Neural crest cell (in vitro differentiated cells): ENCODE results near the gene LORICRIN. TPM values are rescaled to one million over a fixed set of nuclear protein-coding genes. Genes with fewer than 3 reads are reported as not detected.

Source experiments
- DNase-seq: peaks from one replicate; pipeline ENCODE4 v3.0.0; 2021; ENCODE audit warnings: low read depth, mixed read lengths, low spot score
- H3K27ac Mint-ChIP-seq: one replicate; pipeline ENCODE4 v1.8.0; 2021; ENCODE audit warnings: mild to moderate bottlenecking, mixed read lengths; ENCODE audit not compliant: unreplicated experiment
- H3K27me3 Mint-ChIP-seq: 2 replicates; pipeline ENCODE4 v1.8.0; 2021; ENCODE audit warnings: low read depth, mild to moderate bottlenecking, mixed read lengths
- H3K36me3 Mint-ChIP-seq: 2 replicates; pipeline ENCODE4 v1.8.0; 2021; ENCODE audit warnings: low read depth, mild to moderate bottlenecking, mixed read lengths
- H3K4me1 Mint-ChIP-seq: 2 replicates; pipeline ENCODE4 v1.8.0; 2021; ENCODE audit warnings: mixed read lengths
- H3K4me3 Mint-ChIP-seq: one replicate; pipeline ENCODE4 v1.8.0; 2021; ENCODE audit warnings: mild to moderate bottlenecking, mixed read lengths
- H3K9me3 Mint-ChIP-seq: 2 replicates; pipeline ENCODE4 v1.8.0; 2021; ENCODE audit warnings: mixed read lengths
- total RNA-seq: library from RNA; stranded (reverse); gene quantifications from 2 replicates; pipeline ENCODE4 v1.2.1, GENCODE V29; 2021
- TF ChIP-seq, protein P1 (sequence below): fragments of 200-600 bp; sonication (generic); conservative IDR thresholded peaks from 2 replicates; pipeline ENCODE4 v1.5.0; 2021; ENCODE audit warnings: antibody characterized with exemption, mild to moderate bottlenecking

The LORICRIN gene
- total RNA-seq, 1 donor from 2014 or later, result not detected

- peaks cover 25% of the 10 kb centered on the region for H3K27me3 Mint-ChIP-seq
- no peaks in the 10 kb centered on the region for H3K4me1 Mint-ChIP-seq
- H3K27ac Mint-ChIP-seq, result no peak overlapping the region
- TF ChIP-seq, protein P1, sequence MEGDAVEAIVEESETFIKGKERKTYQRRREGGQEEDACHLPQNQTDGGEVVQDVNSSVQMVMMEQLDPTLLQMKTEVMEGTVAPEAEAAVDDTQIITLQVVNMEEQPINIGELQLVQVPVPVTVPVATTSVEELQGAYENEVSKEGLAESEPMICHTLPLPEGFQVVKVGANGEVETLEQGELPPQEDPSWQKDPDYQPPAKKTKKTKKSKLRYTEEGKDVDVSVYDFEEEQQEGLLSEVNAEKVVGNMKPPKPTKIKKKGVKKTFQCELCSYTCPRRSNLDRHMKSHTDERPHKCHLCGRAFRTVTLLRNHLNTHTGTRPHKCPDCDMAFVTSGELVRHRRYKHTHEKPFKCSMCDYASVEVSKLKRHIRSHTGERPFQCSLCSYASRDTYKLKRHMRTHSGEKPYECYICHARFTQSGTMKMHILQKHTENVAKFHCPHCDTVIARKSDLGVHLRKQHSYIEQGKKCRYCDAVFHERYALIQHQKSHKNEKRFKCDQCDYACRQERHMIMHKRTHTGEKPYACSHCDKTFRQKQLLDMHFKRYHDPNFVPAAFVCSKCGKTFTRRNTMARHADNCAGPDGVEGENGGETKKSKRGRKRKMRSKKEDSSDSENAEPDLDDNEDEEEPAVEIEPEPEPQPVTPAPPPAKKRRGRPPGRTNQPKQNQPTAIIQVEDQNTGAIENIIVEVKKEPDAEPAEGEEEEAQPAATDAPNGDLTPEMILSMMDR, result no peak
- no peaks in the 10 kb centered on the region for H3K36me3 Mint-ChIP-seq
- H3K4me3 Mint-ChIP-seq, result no peak overlapping the region
- no peaks in the 10 kb centered on the region for H3K9me3 Mint-ChIP-seq
- DNase-seq, result no peak
These were observed 49.1 kb downstream of the LORICRIN start for GRCh38 chr1:153308540-153308939.

DNA sequence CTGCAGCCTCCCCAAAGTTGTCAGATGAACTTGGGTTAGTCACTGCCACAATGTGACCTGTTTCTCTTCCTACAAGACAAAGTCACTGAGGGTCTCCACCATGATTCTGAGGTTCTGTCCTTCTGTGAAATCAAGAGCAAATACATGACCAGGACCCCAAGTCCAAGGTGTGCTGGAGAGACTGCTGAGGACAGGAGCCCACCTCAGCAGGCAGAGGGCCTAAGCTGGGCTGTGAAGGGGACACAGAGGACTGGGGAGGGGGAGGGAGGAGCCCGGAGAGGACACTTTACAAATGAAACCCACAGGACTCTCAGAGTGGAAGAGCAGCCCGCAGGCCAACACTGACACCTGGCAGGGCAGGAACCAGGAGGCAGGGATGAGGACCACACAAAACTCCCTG, 50.0 kb downstream of the LORICRIN start:
- H3K4me3 Mint-ChIP-seq, result no peak overlapping the region
- no peaks in the 10 kb centered on the region for H3K36me3 Mint-ChIP-seq
- H3K27ac Mint-ChIP-seq, result no peak overlapping the region
- H3K9me3 Mint-ChIP-seq, result no peaks in the 10 kb centered on the region
- TF ChIP-seq, protein P1, result no peak
- H3K27me3 Mint-ChIP-seq, result peaks cover 19% of the 10 kb centered on the region
- no peak for DNase-seq
- no peaks in the 10 kb centered on the region for H3K4me1 Mint-ChIP-seq

DNA sequence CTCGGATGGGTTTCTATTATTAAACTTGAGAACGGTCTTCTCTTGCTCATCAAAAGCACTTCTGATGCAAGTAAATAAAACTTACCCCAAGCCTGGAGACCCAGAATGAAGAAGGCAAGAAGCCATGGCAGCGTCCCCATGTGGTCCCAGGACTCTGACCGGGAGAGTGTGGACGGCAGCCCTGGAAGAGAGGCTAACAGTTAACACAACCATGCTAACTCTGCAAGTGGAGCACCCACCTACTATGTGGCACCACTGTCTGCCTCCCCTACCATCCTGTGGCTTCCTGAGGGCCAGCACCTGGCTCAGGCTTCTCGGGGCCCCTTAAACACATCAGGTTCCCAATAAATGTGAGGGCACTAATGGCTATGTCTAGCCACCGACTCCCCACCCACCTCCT, 51.0 kb downstream of the LORICRIN start:
- H3K36me3 Mint-ChIP-seq, result no peaks in the 10 kb centered on the region
- no peak overlapping the region for H3K27ac Mint-ChIP-seq
- DNase-seq, result no peak
- TF ChIP-seq, protein P1, result no peak
- peaks cover 15% of the 10 kb centered on the region for H3K27me3 Mint-ChIP-seq
- no peaks in the 10 kb centered on the region for H3K4me1 Mint-ChIP-seq
- peaks cover 2% of the 10 kb centered on the region for H3K9me3 Mint-ChIP-seq
- H3K4me3 Mint-ChIP-seq, result no peak overlapping the region

Other genes starting within 250 kb of the LORICRIN start
- gene SPRR1B, start 228.5 kb upstream of the LORICRIN start, total RNA-seq, result not detected in 2 replicates
- gene SPRR2D, start 218.6 kb upstream of the LORICRIN start, total RNA-seq, result not detected in 2 replicates
- not detected in 2 replicates for gene SPRR2A, start 202.2 kb upstream of the LORICRIN start, total RNA-seq
- gene SPRR2B, start 188.1 kb upstream of the LORICRIN start, total RNA-seq, result not detected in 2 replicates
- gene SPRR2E, start 165.2 kb upstream of the LORICRIN start, total RNA-seq, result not detected in 2 replicates
- not detected in 2 replicates for gene SPRR2F, start 146.2 kb upstream of the LORICRIN start, total RNA-seq
- not detected in 2 replicates for gene SPRR2G, start 108.8 kb upstream of the LORICRIN start, total RNA-seq
- not detected in 2 replicates for gene LELP1, start 56.3 kb upstream of the LORICRIN start, total RNA-seq
- gene PRR9, start 42.1 kb upstream of the LORICRIN start, total RNA-seq, result not detected in 2 replicates
- gene PGLYRP3, start 53.3 kb downstream of the LORICRIN start, total RNA-seq, result not detected in 2 replicates
- gene PGLYRP4, start 89.2 kb downstream of the LORICRIN start, total RNA-seq, result not detected in 2 replicates
- not detected in 2 replicates for gene S100A9, start 98.2 kb downstream of the LORICRIN start, total RNA-seq
- gene S100A12, start 115.9 kb downstream of the LORICRIN start, total RNA-seq, result not detected in 2 replicates
- gene S100A8, start 131.4 kb downstream of the LORICRIN start, total RNA-seq, result not detected in 2 replicates
- not detected in 2 replicates for gene S100A7A, start 156.8 kb downstream of the LORICRIN start, total RNA-seq
- gene S100A7, start 201.0 kb downstream of the LORICRIN start, total RNA-seq, result not detected in 2 replicates